Vagina (tissue), 2 donors: ENCODE measurements around the gene ANKLE2. TPM values are rescaled to one million over a fixed set of nuclear protein-coding genes. Genes with fewer than 3 reads are reported as not detected.

Source experiments
- DNase-seq, 2 donors: peaks; one replicate each; pipeline ENCODE4 v3.0.0-alpha.2; 2017; ENCODE audit errors: extremely low spot score in 2 of 2
- H3K27ac ChIP-seq: fragments of 200-600 bp; sonication (generic); one replicate; pipeline ENCODE4 v1.5.1; 2019
- H3K27me3 ChIP-seq: fragments of 200-600 bp; sonication (generic); one replicate; pipeline ENCODE4 v1.5.1; 2019
- H3K36me3 ChIP-seq, 2 donors: fragments of 200-600 bp; sonication (generic); one replicate each; pipeline ENCODE4 v1.5.1; 2017 to 2019
- H3K4me1 ChIP-seq: fragments of 200-600 bp; sonication (generic); one replicate; pipeline ENCODE4 v1.5.1; 2019
- H3K4me3 ChIP-seq, 2 donors: fragments of 200-600 bp; sonication (generic); 1 replicate in 1 of 2; 2 replicates in 1 of 2; pipeline ENCODE4 v1.5.1; 2016 to 2019
- H3K9me3 ChIP-seq: fragments of 200-600 bp; sonication (generic); one replicate; pipeline ENCODE4 v1.5.1; 2019
- POLR2A ChIP-seq, 2 donors: fragments of 450-650 bp; IDR thresholded peaks; one replicate each; pipeline ENCODE4 v1.6.1; 2017; ENCODE audit warnings: antibody characterized with exemption in 2 of 2, mild to moderate bottlenecking in 2 of 2, moderate library complexity in 2 of 2
- POLR2AphosphoS5 ChIP-seq, 2 donors: sonication (generic); formaldehyde crosslinking; IDR thresholded peaks; one replicate each; pipeline ENCODE4 v1.9.0; 2017; ENCODE audit warnings: antibody characterized with exemption in 2 of 2, mild to moderate bottlenecking in 2 of 2, low read depth in 1 of 2; ENCODE audit not compliant: insufficient read depth in 1 of 2
- intact Hi-C: fragments of 100-400 bp; cut with DNase I; formaldehyde crosslinking; loops from one replicate; pipeline ENCODE4 v1.15.1; 2023
- small RNA-seq: library from RNA; depleted of rRNA; stranded (forward); fragments of <200 nt; gene quantifications from one replicate; pipeline ENCODE3, GENCODE V24; 2016
- total RNA-seq: library from RNA; depleted of rRNA; stranded (reverse); fragments of >200 nt; gene quantifications from one replicate; pipeline ENCODE4 v1.2.3, GENCODE V29; 2016
- TF ChIP-seq, protein P1 (sequence below), 3 experiments: fragments of 450-650 bp in 2 of 3; fragments of 200-600 bp in 1 of 3; sonication (generic) in 1 of 3; IDR thresholded peaks; one replicate each; pipeline ENCODE4 v1.5.1; 2017 to 2019; ENCODE audit warnings: antibody characterized with exemption in 3 of 3, mild to moderate bottlenecking in 2 of 3, moderate library complexity in 2 of 3

The ANKLE2 gene
- total RNA-seq, 1 donor from 2014 or later, result 63.1 TPM

DNA sequence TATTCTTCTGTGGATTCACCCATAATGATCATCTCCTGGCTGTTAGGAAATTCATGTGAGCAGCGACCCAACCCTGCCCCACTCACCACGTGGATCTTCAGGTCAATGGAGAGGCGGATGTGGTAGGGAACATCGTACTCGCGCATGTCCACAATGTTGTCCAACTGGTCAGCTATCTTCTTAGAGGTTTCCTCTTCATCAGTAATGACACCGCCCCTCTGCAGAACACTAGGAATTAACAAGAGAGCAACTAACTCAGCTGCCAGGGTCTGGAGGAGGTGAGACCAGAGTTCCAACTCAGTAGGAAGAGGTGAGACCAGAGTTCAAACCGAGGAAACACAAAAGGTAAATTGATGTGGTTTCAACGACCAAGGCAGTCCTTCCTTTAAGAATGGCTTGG, 84.1 kb downstream of the ANKLE2 start:
- DNase-seq, result no peak
- H3K4me1 ChIP-seq, result no peaks in the 10 kb centered on the region
- no peaks in the 10 kb centered on the region for H3K9me3 ChIP-seq
- H3K27ac ChIP-seq, result no peak overlapping the region
- no peak overlapping the region for H3K4me3 ChIP-seq
- no peaks in the 10 kb centered on the region for H3K27me3 ChIP-seq
- peaks cover 0 to 48% of the 10 kb centered on the region in 2 donors for H3K36me3 ChIP-seq
- TF ChIP-seq, protein P1, sequence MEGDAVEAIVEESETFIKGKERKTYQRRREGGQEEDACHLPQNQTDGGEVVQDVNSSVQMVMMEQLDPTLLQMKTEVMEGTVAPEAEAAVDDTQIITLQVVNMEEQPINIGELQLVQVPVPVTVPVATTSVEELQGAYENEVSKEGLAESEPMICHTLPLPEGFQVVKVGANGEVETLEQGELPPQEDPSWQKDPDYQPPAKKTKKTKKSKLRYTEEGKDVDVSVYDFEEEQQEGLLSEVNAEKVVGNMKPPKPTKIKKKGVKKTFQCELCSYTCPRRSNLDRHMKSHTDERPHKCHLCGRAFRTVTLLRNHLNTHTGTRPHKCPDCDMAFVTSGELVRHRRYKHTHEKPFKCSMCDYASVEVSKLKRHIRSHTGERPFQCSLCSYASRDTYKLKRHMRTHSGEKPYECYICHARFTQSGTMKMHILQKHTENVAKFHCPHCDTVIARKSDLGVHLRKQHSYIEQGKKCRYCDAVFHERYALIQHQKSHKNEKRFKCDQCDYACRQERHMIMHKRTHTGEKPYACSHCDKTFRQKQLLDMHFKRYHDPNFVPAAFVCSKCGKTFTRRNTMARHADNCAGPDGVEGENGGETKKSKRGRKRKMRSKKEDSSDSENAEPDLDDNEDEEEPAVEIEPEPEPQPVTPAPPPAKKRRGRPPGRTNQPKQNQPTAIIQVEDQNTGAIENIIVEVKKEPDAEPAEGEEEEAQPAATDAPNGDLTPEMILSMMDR (IDR thresholded peaks at IDR 0.05), result no peak
- no peak for TF ChIP-seq POLR2A (IDR thresholded peaks at IDR 0.05)
- no peak for TF ChIP-seq POLR2AphosphoS5 (IDR thresholded peaks at IDR 0.05; ENCODE audit: insufficient read depth in 1 of 2, low read depth in 1 of 2)
- intact Hi-C loops, result no loop called here

DNA sequence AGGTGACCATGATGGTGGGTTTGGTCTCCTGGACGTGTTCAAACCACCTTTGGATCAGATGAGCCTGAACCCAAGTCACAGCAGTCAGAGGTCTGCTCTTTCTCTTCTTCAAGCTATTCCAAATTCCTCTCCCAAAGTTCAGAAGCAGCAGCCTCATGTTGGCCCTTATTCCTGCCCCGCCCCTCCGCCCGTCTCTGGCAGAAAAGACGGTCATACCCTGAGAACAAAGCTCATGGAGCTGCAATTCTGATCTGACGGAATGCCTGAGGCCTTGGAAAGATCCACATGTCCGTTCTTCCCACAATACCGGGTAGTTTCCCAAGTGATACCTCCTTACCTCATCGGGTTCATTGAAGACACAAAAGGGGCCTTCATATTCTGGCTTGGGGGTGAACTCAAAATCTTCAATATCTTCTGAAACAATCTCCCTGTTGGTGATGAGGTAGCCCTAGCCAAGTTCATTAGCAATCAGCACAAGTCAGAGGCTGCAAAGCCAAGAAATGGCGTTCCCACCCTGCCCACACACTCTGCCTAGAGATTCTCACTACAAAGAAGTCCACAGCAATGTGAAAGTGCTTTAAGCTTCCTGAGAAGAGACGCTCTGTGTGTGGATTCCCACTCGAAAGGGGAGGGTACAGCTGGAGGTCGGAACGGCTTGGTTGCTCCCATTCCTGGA, 85.7 kb downstream of the ANKLE2 start:
- H3K27me3 ChIP-seq, result no peaks in the 10 kb centered on the region
- TF ChIP-seq, protein P1 (IDR thresholded peaks at IDR 0.05), result no peak
- no peak for TF ChIP-seq POLR2AphosphoS5 (IDR thresholded peaks at IDR 0.05; ENCODE audit: insufficient read depth in 1 of 2, low read depth in 1 of 2)
- no peak for TF ChIP-seq POLR2A (IDR thresholded peaks at IDR 0.05)
- intact Hi-C loops, result no loop called here
- H3K4me1 ChIP-seq, result no peaks in the 10 kb centered on the region
- peaks cover 0 to 59% of the 10 kb centered on the region in 2 donors for H3K36me3 ChIP-seq
- no peak overlapping the region for H3K4me3 ChIP-seq
- H3K9me3 ChIP-seq, result no peaks in the 10 kb centered on the region
- DNase-seq, result no peak
- H3K27ac ChIP-seq, result no peak overlapping the region

Small RNA genes within 50 kb of the gene (small RNA-seq; reads per million reads assigned to genes)
- not detected for gene RNA5SP379

Other genes starting within 250 kb of the ANKLE2 start
- not detected for gene LRCOL1, start 151.2 kb downstream of the ANKLE2 start, total RNA-seq
- not detected for gene P2RX2, start 143.1 kb downstream of the ANKLE2 start, total RNA-seq
- 56.7 TPM for gene POLE, start 74.5 kb downstream of the ANKLE2 start, total RNA-seq
- 15.0 TPM for gene PXMP2, start 74.2 kb downstream of the ANKLE2 start, total RNA-seq
- gene PGAM5, start 51.0 kb downstream of the ANKLE2 start, total RNA-seq, result 27.0 TPM
- gene GOLGA3, start 67.0 kb upstream of the ANKLE2 start, total RNA-seq, result 49.8 TPM
- gene CHFR, start 125.8 kb upstream of the ANKLE2 start, total RNA-seq, result 37.1 TPM
- gene ZNF605, start 194.5 kb upstream of the ANKLE2 start, total RNA-seq, result 10.1 TPM
- 11.8 TPM for gene ZNF26, start 224.5 kb upstream of the ANKLE2 start, total RNA-seq